GM12875 (cell line): ENCODE measurements around the gene IL12RB1.

Source experiments
- H3K4me3 ChIP-seq: one replicate; pipeline ENCODE4 v1.5.1; 2011; ENCODE audit warnings: low read depth, low read length, control low read depth
- CTCF ChIP-seq: IDR thresholded peaks from 2 replicates; pipeline ENCODE4 v1.5.1; 2011; ENCODE audit warnings: low read depth, mild to moderate bottlenecking, control low read depth, inconsistent platforms, low read length, moderate library complexity, borderline replicate concordance; ENCODE audit not compliant: insufficient read depth

IL12RB1 gene

GRCh38 chr19:18102916-18103542 lies 16.3 kb upstream of the IL12RB1 start:
- no peak overlapping the region for H3K4me3 ChIP-seq
- TF ChIP-seq CTCF: no peak

- no peak for TF ChIP-seq CTCF
- no peak overlapping the region for H3K4me3 ChIP-seq
Measured at GRCh38 chr19:18101268-18101667, 14.5 kb upstream of the IL12RB1 start.

GRCh38 chr19:18100710-18101109 lies 14.0 kb upstream of the IL12RB1 start:
- H3K4me3 ChIP-seq: no peak overlapping the region
- TF ChIP-seq CTCF: no peak

- peak overlapping the region; percentile 65 for H3K4me3 ChIP-seq
- TF ChIP-seq CTCF: no peak
Measured at GRCh38 chr19:18099623-18099995, 12.9 kb upstream of the IL12RB1 start.

- TF ChIP-seq CTCF: no peak
- H3K4me3 ChIP-seq: peak overlapping the region; percentile 65
Measured at GRCh38 chr19:18098891-18099622, 12.3 kb upstream of the IL12RB1 start.

GRCh38 chr19:18097993-18098890 lies 11.5 kb upstream of the IL12RB1 start:
- TF ChIP-seq CTCF: no peak

More at GRCh38 chr19:18097993-18098890, 11.5 kb upstream of the IL12RB1 start:
- H3K4me3 ChIP-seq: peak overlapping the region; percentile 65
